Glomerular visceral epithelial cell (primary cell): Measurements from ENCODE around the gene KIF17.

ENCODE experiments used
- DNase-seq: peaks from one replicate; pipeline ENCODE4 v3.0.0-alpha.2; 2016; ENCODE audit errors: extremely low spot score

KIF17 gene

DNA sequence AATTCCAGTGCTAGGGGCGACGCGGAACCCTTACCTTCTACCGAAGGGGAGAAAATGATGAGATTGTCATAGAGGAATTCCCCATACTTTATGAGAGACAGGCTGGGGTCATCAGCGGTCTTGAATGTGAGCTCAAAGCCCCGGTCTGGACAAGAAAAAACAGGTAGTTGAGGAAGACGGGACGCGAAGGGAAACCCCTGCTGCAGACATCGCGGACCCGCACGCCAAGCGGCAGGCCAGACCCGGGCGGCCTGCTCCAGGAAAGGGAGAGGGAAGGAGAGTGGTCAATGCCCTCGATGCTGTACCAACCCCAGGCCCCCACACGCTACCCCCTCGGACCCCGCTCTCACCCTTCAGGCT lies 57.0 kb downstream of the KIF17 start:
- no peak for DNase-seq

DNA sequence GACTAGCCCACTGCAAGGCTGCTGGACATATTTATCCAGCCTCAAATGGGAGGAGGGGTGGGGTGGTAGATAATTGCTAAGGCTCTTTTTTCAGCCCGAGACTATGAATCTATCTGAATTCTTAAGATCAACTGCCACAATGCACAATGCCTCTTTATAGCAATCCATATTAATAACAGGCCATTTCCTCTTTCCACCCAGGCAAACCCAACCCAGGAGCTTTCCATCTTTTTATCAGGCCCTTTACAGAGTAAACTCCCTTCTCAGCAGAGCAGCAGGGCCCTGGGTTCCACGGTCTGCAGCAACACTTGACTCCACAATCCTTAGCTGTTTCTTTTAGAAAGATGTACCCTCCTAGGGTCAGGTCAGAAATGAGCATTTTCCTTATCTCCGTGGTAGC lies 57.4 kb downstream of the KIF17 start:
- DNase-seq = no peak

- DNase-seq = no peak
Measured at GRCh38 chr1:20658166-20658915, 59.5 kb downstream of the KIF17 start.

DNA sequence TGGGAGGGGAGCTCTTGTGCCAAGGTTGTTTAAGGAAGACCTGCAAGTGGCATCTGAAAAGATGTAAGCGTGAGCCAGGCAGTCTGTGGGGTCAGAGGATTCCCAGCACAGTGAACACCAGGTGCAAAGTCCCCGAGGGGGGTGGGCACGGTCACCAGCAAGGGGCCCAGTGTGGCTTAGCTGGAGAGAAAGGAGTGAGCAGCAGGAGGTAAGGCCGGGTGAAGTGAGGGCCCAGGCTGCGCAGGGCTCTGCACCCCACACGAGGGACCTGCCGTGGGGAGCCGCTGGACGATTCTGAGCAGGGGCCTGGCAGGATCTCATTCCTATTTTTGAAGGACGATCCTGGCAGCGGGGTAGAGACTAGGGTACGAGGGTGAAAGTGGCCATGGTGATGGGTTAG lies 60.8 kb downstream of the KIF17 start:
- DNase-seq = no peak

DNA sequence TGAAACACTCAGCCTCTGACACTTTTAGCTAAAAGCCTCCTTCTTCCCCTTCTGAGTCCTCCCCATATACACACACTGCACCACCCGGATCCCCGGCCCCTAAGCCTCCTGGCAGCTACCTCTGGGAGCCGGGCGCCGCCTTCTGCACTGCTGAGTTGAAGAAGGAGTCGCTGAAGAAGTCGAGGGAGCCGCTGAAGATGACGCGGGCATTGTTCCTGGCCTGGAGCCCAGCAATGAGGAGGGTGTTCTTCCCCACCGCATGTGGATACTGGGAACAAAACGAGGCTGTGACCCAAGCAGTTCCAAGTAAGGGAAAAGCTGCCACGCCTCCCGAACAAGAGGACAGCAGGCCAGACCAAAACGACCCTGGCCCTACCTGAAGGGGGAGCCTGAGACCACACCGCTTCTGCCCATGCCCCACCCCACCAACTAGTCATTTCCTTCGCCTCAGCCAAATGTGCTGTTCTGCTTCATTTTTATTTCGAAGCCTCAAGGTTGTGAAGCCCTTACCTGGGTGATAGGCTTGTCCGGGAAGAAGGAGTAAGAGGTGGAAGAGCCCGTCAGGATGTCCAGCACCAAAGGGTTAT lies 63.6 kb downstream of the KIF17 start:
- no peak for DNase-seq

- DNase-seq = no peak
Measured at GRCh38 chr1:20652300-20652699, 65.5 kb downstream of the KIF17 start.

GRCh38 chr1:20648946-20649345 lies 68.9 kb downstream of the KIF17 start:
- DNase-seq = no peak

- DNase-seq = no peak
Measured at GRCh38 chr1:20648438-20648837, 69.4 kb downstream of the KIF17 start.

DNA sequence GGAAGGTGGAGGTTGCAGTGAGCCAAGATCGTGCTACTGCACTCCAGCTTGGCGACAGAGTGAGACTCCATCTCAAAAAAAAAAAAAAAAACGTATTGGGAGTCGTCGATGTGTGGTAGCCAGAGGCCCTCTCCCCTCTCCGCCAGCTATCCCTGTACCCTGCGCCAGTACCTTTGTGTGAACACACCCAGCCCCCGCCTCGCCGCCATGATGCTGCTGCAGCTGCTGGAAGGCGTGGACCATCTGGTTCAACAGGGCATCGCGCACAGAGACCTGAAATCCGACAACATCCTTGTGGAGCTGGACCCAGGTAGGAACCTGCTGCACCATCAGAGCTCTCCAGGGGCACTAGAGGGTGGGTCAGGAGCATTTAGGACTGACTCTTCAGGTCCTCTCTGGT lies 72.4 kb downstream of the KIF17 start:
- no peak for DNase-seq

DNA sequence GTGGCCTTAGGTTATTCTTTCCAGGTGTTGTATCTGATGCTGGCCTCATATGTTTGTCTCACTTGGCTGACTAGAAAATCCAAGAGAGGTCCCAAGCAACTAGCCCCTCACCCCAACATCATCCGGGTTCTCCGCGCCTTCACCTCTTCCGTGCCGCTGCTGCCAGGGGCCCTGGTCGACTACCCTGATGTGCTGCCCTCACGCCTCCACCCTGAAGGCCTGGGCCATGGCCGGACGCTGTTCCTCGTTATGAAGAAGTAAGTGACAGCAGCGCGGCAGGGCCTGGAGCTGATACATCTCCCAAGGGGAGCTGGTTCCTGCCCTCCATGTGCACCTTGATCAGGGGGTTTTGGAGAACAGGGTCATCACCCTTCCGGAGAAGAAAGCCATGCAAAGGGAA lies 73.4 kb downstream of the KIF17 start:
- no peak for DNase-seq

DNA sequence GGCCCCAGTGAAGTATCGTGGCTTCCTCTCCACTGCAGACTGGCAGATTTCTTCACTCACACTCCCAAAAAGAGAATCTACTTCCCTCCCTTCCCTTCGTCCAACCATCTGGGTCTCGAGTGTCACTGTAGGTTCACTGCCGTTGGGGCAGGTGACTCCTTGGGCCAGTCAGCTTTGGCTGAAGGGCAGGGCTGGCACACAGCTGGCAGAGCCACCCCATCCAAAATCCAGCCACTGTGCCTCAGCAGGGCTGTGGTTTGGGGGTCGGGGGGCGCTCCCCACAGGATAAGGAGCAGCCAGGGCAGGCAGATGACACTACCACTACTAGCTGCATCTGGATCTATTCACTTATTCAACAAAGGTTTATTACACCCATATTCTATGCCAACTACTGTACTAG lies 74.7 kb downstream of the KIF17 start:
- DNase-seq = no peak

DNA sequence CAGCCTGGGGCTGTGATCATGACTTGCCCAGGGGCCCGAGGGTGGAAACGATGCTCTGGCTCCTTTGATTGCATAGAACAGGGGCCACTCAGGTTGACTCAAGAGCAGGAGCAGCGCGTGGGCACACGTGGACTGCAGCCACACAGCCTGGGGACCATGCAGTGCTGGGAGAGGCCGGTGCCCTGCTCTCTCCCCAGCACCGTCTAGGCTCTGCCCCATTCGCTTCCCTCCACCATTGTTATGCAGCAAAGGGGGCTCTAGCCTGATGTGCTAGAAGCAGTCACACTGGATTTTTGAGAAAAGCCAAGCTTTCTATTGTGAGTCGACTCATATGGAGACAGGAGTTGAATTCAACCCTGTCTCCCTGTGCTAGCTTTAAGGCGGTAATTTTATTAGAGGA lies 75.8 kb downstream of the KIF17 start:
- DNase-seq = no peak

- DNase-seq = peak; percentile 61
Measured at GRCh38 chr1:20640183-20640597, 77.6 kb downstream of the KIF17 start.

GRCh38 chr1:20636785-20637347 lies 80.9 kb downstream of the KIF17 start:
- DNase-seq = no peak

GRCh38 chr1:20634594-20635084 lies 83.2 kb downstream of the KIF17 start:
- DNase-seq = peak; percentile 61

DNA sequence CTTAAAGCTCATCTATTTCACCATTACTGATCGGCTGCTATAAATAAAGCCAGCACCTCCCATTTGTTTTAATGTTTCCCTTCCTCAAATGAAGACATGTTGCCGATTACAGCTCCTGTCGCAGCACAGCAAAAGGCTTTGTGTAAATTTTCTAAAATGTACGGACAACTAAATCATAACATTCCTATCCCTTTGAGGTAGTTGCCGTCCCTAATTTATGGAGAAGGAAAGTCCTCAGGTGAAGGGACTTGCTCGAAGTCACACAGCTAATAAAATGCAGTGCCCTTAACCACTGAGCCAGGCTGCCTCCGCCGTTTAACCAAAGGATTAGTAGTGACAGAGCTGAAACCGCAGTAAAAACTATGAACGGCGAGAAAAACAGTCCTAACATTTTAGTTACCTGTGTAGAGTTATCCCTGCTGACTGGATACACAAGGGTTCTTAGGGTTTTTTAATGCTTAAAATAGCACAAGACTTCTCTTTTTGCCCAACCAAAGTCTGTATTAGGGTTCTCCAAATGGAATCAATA lies 83.7 kb downstream of the KIF17 start:
- DNase-seq = no peak

- DNase-seq = peak; percentile 81
Measured at GRCh38 chr1:20633190-20634064, 84.4 kb downstream of the KIF17 start, which contains the start of gene PINK1. Gene PINK1 (plus strand): TSS chr1:20633458. CDS start chr1:20633549, 91 bp downstream.

GRCh38 chr1:20632386-20632785 lies 85.4 kb downstream of the KIF17 start:
- DNase-seq = no peak

- DNase-seq = no peak
Measured at GRCh38 chr1:20630729-20631128, 87.1 kb downstream of the KIF17 start.

DNA sequence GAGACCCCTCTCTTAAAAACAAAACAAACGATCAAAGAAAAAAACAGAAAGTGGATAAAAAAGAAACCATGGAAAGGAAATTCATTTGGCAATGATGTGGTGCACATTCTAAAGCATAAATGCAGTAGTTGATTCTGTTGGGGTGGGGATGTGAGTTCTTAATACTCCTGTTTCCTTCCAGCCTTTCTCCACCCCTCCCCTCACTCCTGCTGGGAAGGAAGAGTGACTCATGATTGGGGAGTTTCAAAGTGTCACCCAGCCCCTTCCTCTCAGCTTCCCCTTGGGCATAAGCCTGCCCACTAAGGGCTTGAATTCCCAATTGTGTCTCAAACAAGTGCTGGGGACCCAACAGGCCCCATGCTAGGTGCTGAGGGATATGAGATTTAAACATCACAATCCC lies 91.3 kb downstream of the KIF17 start:
- no peak for DNase-seq

GRCh38 chr1:20626098-20626427 lies 91.7 kb downstream of the KIF17 start:
- DNase-seq = no peak
